T-helper 1 cell treated with Interleukin-12 subunit alpha and Interleukin-12 subunit beta and Interleukin-4 antibody, amounts not matched to agents 30 μg/mL and 1 μg/mL, for 36 hours (primary cell): ENCODE results near the gene TXN2.
A peak's percentile ranks its signal among the peaks of the same experiment; 100 is the strongest.

Source experiments
- H3K27ac Mint-ChIP-seq: one replicate; pipeline ENCODE4 v1.8.0; 2021; ENCODE audit warnings: mild to moderate bottlenecking, mixed read lengths
- H3K27me3 Mint-ChIP-seq: one replicate; pipeline ENCODE4 v1.8.0; 2021; ENCODE audit warnings: low read depth, mixed read lengths
- H3K36me3 Mint-ChIP-seq: one replicate; pipeline ENCODE4 v1.8.0; 2021; ENCODE audit warnings: low read depth, mixed read lengths
- H3K4me1 Mint-ChIP-seq: one replicate; pipeline ENCODE4 v1.8.0; 2021; ENCODE audit warnings: low read depth, mixed read lengths
- H3K4me3 Mint-ChIP-seq: one replicate; pipeline ENCODE4 v1.8.0; 2021; ENCODE audit warnings: mild to moderate bottlenecking, moderate library complexity, mixed read lengths
- H3K9me3 Mint-ChIP-seq: one replicate; pipeline ENCODE4 v1.8.0; 2021; ENCODE audit warnings: mixed read lengths

Gene TXN2

DNA sequence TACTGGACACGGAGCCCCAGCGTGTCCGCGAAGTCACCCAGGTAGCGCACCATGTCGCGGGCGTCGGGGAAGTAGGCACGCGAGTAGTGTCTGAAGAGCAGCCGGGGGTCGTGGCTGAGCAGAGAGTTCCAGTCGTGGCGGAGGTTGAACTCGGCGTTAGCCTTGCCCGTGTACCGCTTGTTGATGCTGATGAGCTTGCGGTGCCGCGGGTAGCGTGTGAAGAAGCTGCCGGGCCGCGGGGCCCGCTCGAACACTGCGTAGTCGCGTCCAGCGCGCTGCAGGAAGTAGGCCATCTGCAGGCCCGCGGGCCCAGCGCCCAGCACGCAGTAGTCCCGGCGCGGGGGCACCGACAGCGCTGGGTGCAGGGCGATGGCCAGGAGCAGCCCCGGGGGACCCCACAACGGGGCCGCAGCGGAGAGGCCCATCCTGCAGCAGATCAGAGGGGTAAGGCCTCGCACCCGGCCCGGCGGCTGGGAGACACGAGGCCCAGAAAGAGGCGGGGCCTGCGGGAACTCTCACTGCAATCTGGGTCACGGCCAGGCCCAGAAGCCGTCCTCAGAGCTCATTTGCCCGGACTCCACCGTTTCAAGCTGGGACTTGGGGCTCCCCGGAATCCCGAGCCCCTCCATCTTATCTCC lies 24.7 kb upstream of the TXN2 start:
- H3K9me3 Mint-ChIP-seq = no peaks in the 10 kb centered on the region
- peaks cover 10% of the 10 kb centered on the region for H3K4me1 Mint-ChIP-seq
- no peak overlapping the region for H3K27ac Mint-ChIP-seq
- no peaks in the 10 kb centered on the region for H3K27me3 Mint-ChIP-seq
- H3K36me3 Mint-ChIP-seq = peaks cover 8% of the 10 kb centered on the region
- H3K4me3 Mint-ChIP-seq = peak overlapping the region; percentile 53

DNA sequence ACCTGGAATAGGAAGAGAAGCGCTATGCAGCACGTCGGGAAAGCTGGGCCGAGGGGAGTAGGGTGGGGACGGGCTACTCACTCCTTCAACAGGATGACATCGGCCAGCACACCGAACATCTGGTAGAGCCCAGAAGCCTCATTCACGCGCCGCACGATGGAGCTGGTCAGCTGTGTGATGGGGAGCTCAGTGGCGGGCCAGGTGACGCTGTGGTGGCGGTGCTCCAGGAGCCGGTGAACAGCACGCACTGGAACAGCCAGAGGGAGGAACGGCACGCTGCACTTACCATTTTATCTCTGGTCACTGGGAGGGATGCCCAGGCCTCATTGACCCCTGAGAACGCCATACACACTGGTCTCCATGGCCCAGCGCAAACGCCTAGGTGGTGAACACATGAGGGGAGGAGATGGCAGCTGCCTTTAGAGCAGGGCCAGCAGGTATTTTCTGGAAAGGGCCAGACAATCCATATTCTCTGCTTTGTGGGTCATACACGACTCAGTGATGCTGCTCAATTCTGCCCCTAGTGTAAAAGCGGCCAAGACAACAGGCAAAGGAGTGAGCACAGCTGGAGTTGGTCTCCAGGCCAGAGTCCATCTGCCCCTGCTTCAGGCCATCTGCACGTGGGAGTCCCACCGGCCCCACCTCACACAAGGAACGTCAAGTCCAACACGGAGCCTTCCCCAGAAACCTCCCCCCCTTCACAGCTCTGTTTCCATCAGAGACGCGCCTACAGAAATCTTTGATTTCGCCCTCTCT lies 16.6 kb upstream of the TXN2 start:
- H3K4me1 Mint-ChIP-seq = peaks cover 4% of the 10 kb centered on the region
- H3K36me3 Mint-ChIP-seq = peaks cover 8% of the 10 kb centered on the region
- no peak overlapping the region for H3K27ac Mint-ChIP-seq
- no peaks in the 10 kb centered on the region for H3K9me3 Mint-ChIP-seq
- H3K27me3 Mint-ChIP-seq = no peaks in the 10 kb centered on the region
- H3K4me3 Mint-ChIP-seq = no peak overlapping the region

DNA sequence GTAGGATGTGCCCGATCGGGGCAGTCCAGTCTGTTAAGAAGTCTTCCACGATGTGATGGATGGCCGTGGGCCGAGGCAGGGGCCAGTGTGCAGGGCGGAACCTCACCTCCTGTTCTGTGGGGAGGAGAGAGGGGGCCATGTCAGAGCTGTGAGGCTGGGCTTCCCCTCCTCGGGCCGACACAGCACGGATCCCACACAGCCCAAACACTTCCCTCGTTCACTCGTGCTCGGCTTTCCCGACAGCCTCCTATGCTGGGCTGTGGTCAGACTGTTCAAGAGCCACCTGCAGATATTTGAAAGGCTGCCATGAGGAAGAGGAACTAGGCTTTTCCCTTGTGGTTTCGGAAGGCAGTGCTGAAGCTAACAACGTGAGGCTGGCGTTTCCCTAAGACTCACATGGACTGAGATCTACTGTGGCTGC lies 12.3 kb upstream of the TXN2 start:
- H3K9me3 Mint-ChIP-seq = no peaks in the 10 kb centered on the region
- peak overlapping the region; percentile 67 for H3K27ac Mint-ChIP-seq
- H3K27me3 Mint-ChIP-seq = no peaks in the 10 kb centered on the region
- peaks cover 7% of the 10 kb centered on the region for H3K4me1 Mint-ChIP-seq
- peaks cover 8% of the 10 kb centered on the region for H3K36me3 Mint-ChIP-seq
- no peak overlapping the region for H3K4me3 Mint-ChIP-seq

DNA sequence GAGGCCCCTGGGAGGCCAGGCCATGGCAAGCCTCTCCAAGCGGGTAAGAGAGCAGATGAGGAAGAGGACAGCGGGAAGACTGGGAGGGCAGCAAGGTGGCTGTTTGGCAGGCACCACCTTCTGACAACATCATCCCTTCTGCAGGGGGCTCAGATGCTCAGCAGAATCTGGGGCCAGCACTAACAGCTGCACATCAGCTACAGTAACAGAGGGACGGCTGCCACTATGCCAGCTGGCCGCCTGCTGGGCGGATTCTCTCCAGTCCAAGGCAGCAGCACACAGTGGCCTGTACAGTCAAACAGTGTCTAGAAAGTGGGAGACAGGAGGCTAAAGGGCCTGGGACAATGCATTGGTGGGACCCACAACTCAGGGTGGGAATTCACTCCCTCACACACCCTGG lies 10.7 kb upstream of the TXN2 start:
- no peak overlapping the region for H3K27ac Mint-ChIP-seq
- peaks cover 7% of the 10 kb centered on the region for H3K4me1 Mint-ChIP-seq
- no peak overlapping the region for H3K4me3 Mint-ChIP-seq
- H3K36me3 Mint-ChIP-seq = peaks cover 10% of the 10 kb centered on the region
- no peaks in the 10 kb centered on the region for H3K27me3 Mint-ChIP-seq
- peaks cover 3% of the 10 kb centered on the region for H3K9me3 Mint-ChIP-seq

DNA sequence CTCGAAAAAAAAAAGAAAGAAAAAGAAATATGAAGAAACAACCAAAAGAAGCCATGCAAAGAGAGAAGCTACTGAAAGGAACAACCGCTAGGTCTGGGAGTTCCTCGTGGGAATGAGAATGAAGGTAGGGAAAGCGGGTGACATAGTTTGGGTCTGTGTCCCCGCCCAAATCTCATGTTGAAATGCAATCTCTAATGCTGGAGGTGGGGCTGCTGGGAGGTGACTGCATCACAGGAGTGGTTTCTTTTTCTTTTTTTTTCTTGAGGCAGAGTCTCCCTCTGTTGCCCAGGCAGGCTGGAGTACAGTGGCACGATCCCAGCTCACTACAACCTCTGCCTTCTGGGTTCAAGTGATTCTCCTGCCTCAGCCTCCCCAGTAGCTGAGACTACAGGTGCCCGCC lies 9.7 kb upstream of the TXN2 start:
- Mint-ChIP-seq H3K4me3 (no peak overlapping the region), H3K36me3 (peaks cover 10% of the 10 kb centered on the region), H3K27ac (no peak overlapping the region), H3K4me1 (peaks cover 7% of the 10 kb centered on the region), H3K9me3 (peaks cover 4% of the 10 kb centered on the region), H3K27me3 (no peaks in the 10 kb centered on the region)

DNA sequence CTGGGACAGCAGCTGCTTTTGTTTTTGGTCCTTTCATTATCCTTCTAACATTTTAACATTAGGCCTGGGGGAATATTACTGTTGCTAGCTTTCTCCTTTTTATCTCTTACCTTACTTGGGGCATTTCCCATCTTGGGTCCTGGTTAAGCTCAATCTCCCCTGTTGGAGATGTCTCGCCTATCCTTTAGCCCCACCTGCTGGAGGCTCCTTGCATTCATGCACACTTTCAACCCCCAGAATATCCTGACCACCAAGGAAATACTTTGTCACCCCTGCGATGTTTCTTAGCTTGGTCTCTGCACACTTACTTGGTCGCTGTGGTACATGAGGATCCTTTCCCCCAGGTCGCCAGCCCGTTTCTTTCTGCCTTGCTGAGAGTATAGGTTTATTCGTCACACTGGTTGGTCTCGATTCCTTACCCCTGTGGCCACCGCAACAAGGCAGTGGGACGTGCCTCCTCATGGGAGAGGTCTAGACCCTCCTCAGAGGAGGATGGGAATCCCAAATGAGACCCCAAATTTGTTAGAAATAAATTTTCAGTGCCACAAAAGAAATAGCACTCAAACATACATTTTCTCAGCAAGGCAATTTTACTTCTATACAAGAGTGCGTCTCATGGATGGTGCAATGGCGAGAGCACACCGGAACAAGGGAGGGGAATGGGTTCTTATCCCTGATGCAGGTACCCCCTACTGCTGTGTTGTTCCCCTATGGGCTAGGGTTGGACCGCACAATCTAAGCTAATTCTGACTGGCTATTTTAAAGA lies 5.4 kb upstream of the TXN2 start:
- H3K4me3 Mint-ChIP-seq = no peak overlapping the region
- H3K36me3 Mint-ChIP-seq = peaks cover 5% of the 10 kb centered on the region

DNA sequence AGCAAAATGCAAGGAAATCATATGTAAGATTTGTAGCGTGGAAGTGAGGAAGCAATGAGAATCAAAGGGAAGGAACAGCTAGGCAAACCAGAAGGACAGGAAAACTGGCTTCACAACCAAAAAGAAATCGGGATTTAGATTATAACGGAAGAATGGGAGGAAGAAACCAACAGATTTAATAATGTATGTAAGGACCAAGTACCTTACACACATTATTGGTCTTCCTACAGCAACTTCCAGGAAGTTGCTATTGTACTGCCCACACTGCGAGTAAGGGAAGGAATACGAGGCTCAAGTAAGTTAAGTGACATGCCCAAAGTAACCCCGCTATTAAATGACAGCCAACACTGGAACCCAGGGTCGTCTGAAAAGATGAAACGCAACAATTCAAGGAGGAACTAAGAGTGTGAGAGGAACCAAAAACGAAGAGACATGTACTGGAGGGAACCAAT lies 473 bp downstream of the TXN2 start:
- no peaks in the 10 kb centered on the region for H3K27me3 Mint-ChIP-seq
- peaks cover 12% of the 10 kb centered on the region for H3K36me3 Mint-ChIP-seq
- peaks cover 12% of the 10 kb centered on the region for H3K4me1 Mint-ChIP-seq
- H3K4me3 Mint-ChIP-seq = peak overlapping the region; percentile 99
- H3K27ac Mint-ChIP-seq = peak overlapping the region; percentile 97
- H3K9me3 Mint-ChIP-seq = no peaks in the 10 kb centered on the region

More for the DNA sequence above, 5.4 kb upstream of the TXN2 start:
- Mint-ChIP-seq H3K27ac (no peak overlapping the region), H3K27me3 (no peaks in the 10 kb centered on the region), H3K4me1 (peaks cover 3% of the 10 kb centered on the region), H3K9me3 (peaks cover 4% of the 10 kb centered on the region)

DNA sequence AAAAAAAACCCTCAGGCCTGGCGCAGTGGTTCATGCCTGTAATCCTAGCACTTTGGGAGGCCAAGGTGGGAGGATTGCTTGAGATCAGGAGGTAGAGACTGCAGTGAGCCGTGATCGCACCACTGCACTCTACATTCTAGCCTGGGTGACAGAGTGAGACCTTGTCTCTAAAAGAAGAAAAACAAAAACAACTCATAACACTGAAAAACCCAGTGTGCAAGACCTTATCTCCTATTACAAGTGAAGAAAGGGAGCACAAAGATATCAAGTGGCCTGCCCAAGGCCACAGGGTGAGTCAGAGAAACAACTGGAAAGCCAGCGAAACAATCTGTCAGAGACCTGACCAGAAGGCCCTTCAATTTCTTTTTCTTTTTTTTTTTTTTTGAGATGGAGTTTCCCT lies 2.5 kb downstream of the TXN2 start:
- Mint-ChIP-seq H3K36me3 (peaks cover 26% of the 10 kb centered on the region), H3K4me1 (peaks cover 12% of the 10 kb centered on the region), H3K27ac (no peak overlapping the region), H3K9me3 (no peaks in the 10 kb centered on the region), H3K4me3 (no peak overlapping the region), H3K27me3 (no peaks in the 10 kb centered on the region)

DNA sequence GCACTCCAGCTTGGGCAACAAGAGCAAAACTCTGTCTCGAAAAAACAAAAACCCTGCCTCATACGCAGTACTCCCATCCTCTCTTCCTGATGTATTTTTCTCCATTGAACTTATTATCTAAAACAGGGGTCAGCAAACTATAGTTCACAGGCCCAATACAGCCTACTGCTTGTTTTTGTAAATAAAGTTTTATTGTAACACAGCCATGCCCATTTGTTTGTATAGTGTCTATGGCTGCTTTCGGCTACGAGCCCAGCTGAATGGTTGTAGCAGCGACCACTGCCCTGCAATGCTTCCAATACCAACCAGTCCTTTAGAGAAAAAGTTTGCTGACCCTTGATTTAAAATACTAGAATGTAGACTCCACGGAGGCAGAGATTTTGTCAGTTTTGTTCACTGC lies 6.1 kb downstream of the TXN2 start:
- H3K4me1 Mint-ChIP-seq = peaks cover 7% of the 10 kb centered on the region
- H3K27ac Mint-ChIP-seq = no peak overlapping the region
- H3K9me3 Mint-ChIP-seq = no peaks in the 10 kb centered on the region
- H3K27me3 Mint-ChIP-seq = no peaks in the 10 kb centered on the region
- no peak overlapping the region for H3K4me3 Mint-ChIP-seq
- peaks cover 33% of the 10 kb centered on the region for H3K36me3 Mint-ChIP-seq

DNA sequence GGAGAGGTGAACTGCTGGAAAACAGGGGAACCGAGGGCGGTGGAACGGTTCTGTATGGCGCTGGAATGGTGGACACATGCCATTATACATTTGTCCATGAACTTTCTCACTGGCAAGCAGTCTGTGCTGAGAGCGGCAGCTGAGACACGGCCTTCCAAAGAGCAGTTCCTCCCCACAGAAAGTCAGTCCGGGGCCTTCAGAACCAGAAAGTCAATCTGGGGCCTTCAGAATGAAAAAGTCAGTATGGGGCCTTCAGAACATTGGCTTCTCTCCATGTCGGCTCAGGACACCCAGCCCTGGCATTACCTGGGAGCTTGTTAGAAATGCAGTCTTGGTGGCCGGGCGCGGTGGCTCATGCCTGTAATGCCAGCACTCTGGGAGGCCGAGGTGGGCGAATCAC lies 8.8 kb downstream of the TXN2 start:
- H3K4me1 Mint-ChIP-seq = peaks cover 14% of the 10 kb centered on the region
- H3K4me3 Mint-ChIP-seq = no peak overlapping the region
- peaks cover 36% of the 10 kb centered on the region for H3K36me3 Mint-ChIP-seq
- no peaks in the 10 kb centered on the region for H3K27me3 Mint-ChIP-seq
- H3K27ac Mint-ChIP-seq = no peak overlapping the region
- no peaks in the 10 kb centered on the region for H3K9me3 Mint-ChIP-seq

DNA sequence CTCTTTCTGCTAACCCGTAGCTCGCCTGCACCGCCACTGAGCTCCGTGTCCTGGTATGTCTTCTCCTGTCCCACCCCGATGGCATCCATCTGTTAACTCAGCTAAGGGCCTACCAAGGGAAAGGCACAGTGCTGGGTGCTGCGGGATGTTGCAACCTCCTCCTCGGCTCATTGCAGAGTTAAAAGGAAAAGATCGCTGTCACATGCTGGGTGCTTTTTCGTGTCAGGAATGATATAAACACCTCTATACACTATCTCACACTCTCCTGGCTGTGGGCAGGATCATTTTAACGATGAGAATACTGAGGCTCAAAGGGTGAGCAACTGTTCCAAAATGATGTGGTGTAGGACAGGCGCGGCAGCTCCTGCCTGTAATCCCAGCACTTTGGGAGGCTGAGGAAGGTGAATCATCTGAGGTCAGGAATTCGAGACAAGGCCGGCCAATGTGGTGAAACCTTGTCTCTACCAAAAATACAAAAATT lies 10.1 kb downstream of the TXN2 start:
- Mint-ChIP-seq H3K27me3 (no peaks in the 10 kb centered on the region), H3K9me3 (no peaks in the 10 kb centered on the region), H3K4me3 (no peak overlapping the region), H3K4me1 (peaks cover 23% of the 10 kb centered on the region), H3K27ac (no peak overlapping the region), H3K36me3 (peaks cover 35% of the 10 kb centered on the region)

DNA sequence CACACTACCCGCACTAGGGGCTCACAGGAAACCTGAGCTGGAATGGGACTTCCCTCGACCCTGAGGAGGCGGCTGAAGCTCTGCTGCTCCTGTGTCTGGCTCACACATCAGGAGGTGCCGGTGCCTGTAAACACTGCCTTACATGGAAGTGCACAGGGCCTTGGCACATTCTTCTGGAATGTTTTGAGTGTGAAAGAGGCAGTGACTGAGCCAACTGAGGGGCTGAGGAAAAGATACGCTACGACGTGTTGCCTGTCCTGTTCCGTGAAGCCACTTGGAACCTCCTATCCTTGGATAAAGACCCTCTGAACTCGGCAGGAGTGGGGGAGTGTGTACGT lies 10.5 kb downstream of the TXN2 start:
- peaks cover 23% of the 10 kb centered on the region for H3K4me1 Mint-ChIP-seq
- H3K36me3 Mint-ChIP-seq = peaks cover 33% of the 10 kb centered on the region
- no peak overlapping the region for H3K27ac Mint-ChIP-seq
- no peak overlapping the region for H3K4me3 Mint-ChIP-seq
- H3K9me3 Mint-ChIP-seq = no peaks in the 10 kb centered on the region
- no peaks in the 10 kb centered on the region for H3K27me3 Mint-ChIP-seq

DNA sequence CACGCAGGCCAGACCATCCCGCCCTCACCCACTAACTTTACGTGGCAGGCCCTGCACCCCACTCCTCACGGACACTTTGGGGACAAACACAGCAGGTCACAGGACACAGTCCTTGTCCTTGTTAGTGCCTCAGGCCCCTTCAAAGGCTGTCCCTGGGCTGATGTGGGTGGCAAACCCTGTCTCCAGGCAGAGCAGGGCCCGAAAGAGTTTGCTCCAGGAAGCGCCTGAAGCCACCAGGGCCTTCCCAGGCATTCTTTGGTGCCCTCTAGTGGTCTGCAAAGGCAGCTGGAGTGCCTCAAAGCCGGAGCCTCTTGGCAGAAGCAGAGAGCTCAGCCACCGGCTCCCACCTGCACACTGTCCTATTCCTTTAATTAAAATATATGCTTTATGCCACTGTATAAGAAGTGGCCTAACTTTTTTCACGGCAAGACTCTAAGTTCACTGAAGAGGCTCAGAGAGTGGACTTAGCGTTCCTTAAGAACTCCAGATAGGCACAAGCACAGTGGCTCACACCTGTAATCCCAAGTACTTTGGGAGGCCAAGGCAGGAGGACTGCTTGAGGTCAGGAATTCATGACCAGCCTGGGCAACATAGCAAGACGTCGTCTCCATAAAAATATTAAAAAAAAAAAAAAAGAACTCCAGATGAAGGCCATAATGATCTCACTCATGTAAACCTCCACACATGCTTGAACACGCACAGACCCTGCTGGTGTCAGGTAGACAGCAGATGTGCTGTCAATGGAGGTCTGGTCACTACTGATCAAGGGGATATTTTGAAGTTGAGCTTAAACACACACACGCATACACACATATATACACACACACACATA lies 11.1 kb downstream of the TXN2 start:
- Mint-ChIP-seq H3K27me3 (no peaks in the 10 kb centered on the region), H3K4me3 (no peak overlapping the region), H3K36me3 (peaks cover 27% of the 10 kb centered on the region), H3K9me3 (no peaks in the 10 kb centered on the region), H3K27ac (peak overlapping the region; percentile 49), H3K4me1 (peaks cover 23% of the 10 kb centered on the region)

DNA sequence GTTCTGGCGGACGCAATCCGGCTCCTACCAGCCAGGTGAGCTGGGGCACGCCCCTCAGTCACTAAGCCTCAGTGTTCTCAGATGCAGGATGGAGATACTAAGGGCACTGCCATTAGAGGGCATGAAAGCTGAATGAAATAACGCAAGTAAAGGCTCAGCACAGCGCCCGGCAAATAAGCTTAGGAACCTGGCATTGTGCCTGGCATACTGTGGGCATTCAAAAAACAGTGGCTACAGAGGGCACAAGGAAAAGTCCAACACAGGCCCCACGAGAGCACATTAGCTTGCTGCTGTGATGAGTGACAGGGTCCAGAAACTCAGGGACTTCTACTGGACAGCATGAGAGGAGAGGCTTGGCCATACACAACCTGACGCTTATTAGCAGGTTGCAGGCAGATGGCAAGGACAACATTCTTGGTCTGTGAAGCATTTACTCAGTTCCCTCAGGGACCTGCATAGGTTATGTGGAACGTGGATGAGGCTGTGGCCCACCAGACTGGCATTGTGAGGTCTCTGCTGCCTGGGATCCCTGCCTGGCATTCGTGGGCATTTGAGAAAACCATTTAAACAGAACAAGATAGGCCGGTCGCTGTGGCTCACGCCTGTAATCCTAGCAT lies 12.2 kb downstream of the TXN2 start:
- no peaks in the 10 kb centered on the region for H3K27me3 Mint-ChIP-seq
- H3K36me3 Mint-ChIP-seq = peaks cover 19% of the 10 kb centered on the region
- no peaks in the 10 kb centered on the region for H3K9me3 Mint-ChIP-seq
- peaks cover 23% of the 10 kb centered on the region for H3K4me1 Mint-ChIP-seq
- no peak overlapping the region for H3K27ac Mint-ChIP-seq
- H3K4me3 Mint-ChIP-seq = no peak overlapping the region
